Skeletal muscle tissue (tissue), 4 donors: ENCODE results near the gene MAN2A2. TPM values are rescaled to one million over a fixed set of nuclear protein-coding genes. Genes with fewer than 3 reads are reported as not detected.

Experiments used
- H3K27ac ChIP-seq: one replicate; pipeline ENCODE4 v1.7.0; 2013; ENCODE audit warnings: mild to moderate bottlenecking, low read depth, low read length, inconsistent platforms
- H3K27me3 ChIP-seq, 3 donors: one replicate each; pipeline ENCODE4 v1.7.0; 2013; ENCODE audit warnings: low read length in 3 of 3; ENCODE audit not compliant: control insufficient read depth in 3 of 3, insufficient read depth in 3 of 3
- H3K36me3 ChIP-seq, 3 donors: one replicate each; pipeline ENCODE4 v1.7.0; 2013; ENCODE audit warnings: low read length in 3 of 3; ENCODE audit not compliant: control insufficient read depth in 3 of 3, insufficient read depth in 3 of 3
- H3K4me1 ChIP-seq, 3 donors: one replicate each; pipeline ENCODE4 v1.7.0; 2013; ENCODE audit warnings: low read length in 3 of 3, mild to moderate bottlenecking in 3 of 3; ENCODE audit not compliant: control insufficient read depth in 3 of 3, insufficient read depth in 3 of 3
- H3K4me3 ChIP-seq, 3 donors: one replicate each; pipeline ENCODE4 v1.7.0; 2013; ENCODE audit warnings: low read length in 3 of 3
- H3K9ac ChIP-seq, 3 donors: one replicate each; pipeline ENCODE4 v1.7.0; 2013; ENCODE audit warnings: low read length in 3 of 3, mild to moderate bottlenecking in 3 of 3, moderate library complexity in 2 of 3, low read depth in 1 of 3
- H3K9me3 ChIP-seq, 3 donors: one replicate each; pipeline ENCODE4 v1.7.0; 2013; ENCODE audit warnings: low read length in 3 of 3; ENCODE audit not compliant: control insufficient read depth in 3 of 3
- total RNA-seq: library from RNA; depleted of rRNA; stranded (reverse); fragments of >200 nt; gene quantifications from one replicate; pipeline ENCODE4 v1.2.3, GENCODE V29; 2014
- donor health status: Osteomylitis.

The MAN2A2 gene
- total RNA-seq, 1 donor from 2014 or later = 14.1 TPM

- Histone ChIP-seq H3K9me3 (no peaks in the 10 kb centered on the region), H3K27ac (no peak overlapping the region), H3K4me1 (peaks cover 11 to 25% (median 24%) of the 10 kb centered on the region in 3 donors), H3K27me3 (no peaks in the 10 kb centered on the region), H3K36me3 (peaks cover 81 to 87% (median 84%) of the 10 kb centered on the region in 3 donors), H3K9ac (peak overlapping the region in 1 of 3 donors; percentile 16), H3K4me3 (no peak overlapping the region)
These were observed 7.6 kb downstream of the MAN2A2 start for GRCh38 chr15:90910441-90911301.

GRCh38 chr15:90911302-90911623 lies 8.2 kb downstream of the MAN2A2 start:
- Histone ChIP-seq H3K27ac (no peak overlapping the region), H3K27me3 (no peaks in the 10 kb centered on the region), H3K9me3 (no peaks in the 10 kb centered on the region), H3K9ac (no peak overlapping the region), H3K36me3 (peaks cover 77 to 87% (median 81%) of the 10 kb centered on the region in 3 donors), H3K4me3 (no peak overlapping the region), H3K4me1 (peaks cover 16 to 31% (median 28%) of the 10 kb centered on the region in 3 donors)

- Histone ChIP-seq H3K9me3 (no peaks in the 10 kb centered on the region), H3K4me1 (peaks cover 20 to 37% (median 36%) of the 10 kb centered on the region in 3 donors), H3K4me3 (no peak overlapping the region), H3K27me3 (no peaks in the 10 kb centered on the region), H3K9ac (no peak overlapping the region), H3K36me3 (peaks cover 75 to 87% (median 81%) of the 10 kb centered on the region in 3 donors), H3K27ac (no peak overlapping the region)
These were observed 9.0 kb downstream of the MAN2A2 start for GRCh38 chr15:90911906-90912769.

GRCh38 chr15:90912770-90913075 lies 9.6 kb downstream of the MAN2A2 start:
- H3K9ac ChIP-seq = no peak overlapping the region
- no peaks in the 10 kb centered on the region for H3K9me3 ChIP-seq
- H3K4me3 ChIP-seq = no peak overlapping the region
- H3K27me3 ChIP-seq = no peaks in the 10 kb centered on the region
- no peak overlapping the region for H3K27ac ChIP-seq
- peaks cover 75 to 87% (median 80%) of the 10 kb centered on the region in 3 donors for H3K36me3 ChIP-seq
- peaks cover 20 to 40% (median 39%) of the 10 kb centered on the region in 3 donors for H3K4me1 ChIP-seq

- H3K4me3 ChIP-seq = no peak overlapping the region
- no peak overlapping the region for H3K27ac ChIP-seq
- H3K9me3 ChIP-seq = no peaks in the 10 kb centered on the region
- peaks cover 82 to 89% (median 83%) of the 10 kb centered on the region in 3 donors for H3K36me3 ChIP-seq
- H3K4me1 ChIP-seq = peaks cover 20 to 45% (median 45%) of the 10 kb centered on the region in 3 donors
- peak overlapping the region in 1 of 3 donors; percentile 25 for H3K9ac ChIP-seq
- H3K27me3 ChIP-seq = no peaks in the 10 kb centered on the region
These were observed 10.4 kb downstream of the MAN2A2 start for GRCh38 chr15:90913398-90913944.

GRCh38 chr15:90914305-90915080 lies 11.4 kb downstream of the MAN2A2 start:
- Histone ChIP-seq H3K4me1 (peaks cover 20 to 48% (median 45%) of the 10 kb centered on the region in 3 donors), H3K9me3 (no peaks in the 10 kb centered on the region), H3K36me3 (peaks cover 83 to 89% (median 84%) of the 10 kb centered on the region in 3 donors), H3K9ac (peak overlapping the region; percentile 15 to 82 (median 52)), H3K27ac (peak overlapping the region; percentile 92), H3K27me3 (no peaks in the 10 kb centered on the region), H3K4me3 (peak overlapping the region in 1 of 3 donors; percentile 6)

- H3K27ac ChIP-seq = peak overlapping the region; percentile 92
These were observed 12.2 kb downstream of the MAN2A2 start for GRCh38 chr15:90915216-90915807.

GRCh38 chr15:90915808-90916440 lies 12.8 kb downstream of the MAN2A2 start:
- no peaks in the 10 kb centered on the region for H3K27me3 ChIP-seq
- peaks cover 83 to 92% (median 84%) of the 10 kb centered on the region in 3 donors for H3K36me3 ChIP-seq
- no peaks in the 10 kb centered on the region for H3K9me3 ChIP-seq
- H3K4me3 ChIP-seq = peak overlapping the region in 2 of 3 donors; percentile 47 to 69
- H3K4me1 ChIP-seq = peaks cover 20 to 49% (median 48%) of the 10 kb centered on the region in 3 donors
- peak overlapping the region; percentile 92 for H3K27ac ChIP-seq
- peak overlapping the region; percentile 52 to 82 (median 76) for H3K9ac ChIP-seq

More at GRCh38 chr15:90915216-90915807, 12.2 kb downstream of the MAN2A2 start:
- Histone ChIP-seq H3K9ac (peak overlapping the region; percentile 52 to 82 (median 76)), H3K4me1 (peaks cover 20 to 49% (median 48%) of the 10 kb centered on the region in 3 donors), H3K9me3 (no peaks in the 10 kb centered on the region), H3K36me3 (peaks cover 84 to 92% (median 85%) of the 10 kb centered on the region in 3 donors), H3K27me3 (no peaks in the 10 kb centered on the region), H3K4me3 (peak overlapping the region in 2 of 3 donors; percentile 47 to 69)
